LNCaP clone FGC (cell line): Measurements from ENCODE around the gene MTIF3.

Experiments
- DNase-seq: peaks from one replicate; pipeline ENCODE4 v3.0.0-alpha.2; 2011; ENCODE audit warnings: low read depth
- H3K4me3 ChIP-seq: 2 replicates; pipeline ENCODE4 v1.5.1; 2011; ENCODE audit warnings: mild to moderate bottlenecking, low read depth, low read length, control low read depth
- TF ChIP-seq, protein P1 (sequence below): IDR thresholded peaks from 2 replicates; pipeline ENCODE4 v1.5.1; 2012; ENCODE audit warnings: mild to moderate bottlenecking; ENCODE audit not compliant: control insufficient read depth, insufficient read depth; ENCODE audit errors: extremely low read depth

Gene MTIF3

DNA sequence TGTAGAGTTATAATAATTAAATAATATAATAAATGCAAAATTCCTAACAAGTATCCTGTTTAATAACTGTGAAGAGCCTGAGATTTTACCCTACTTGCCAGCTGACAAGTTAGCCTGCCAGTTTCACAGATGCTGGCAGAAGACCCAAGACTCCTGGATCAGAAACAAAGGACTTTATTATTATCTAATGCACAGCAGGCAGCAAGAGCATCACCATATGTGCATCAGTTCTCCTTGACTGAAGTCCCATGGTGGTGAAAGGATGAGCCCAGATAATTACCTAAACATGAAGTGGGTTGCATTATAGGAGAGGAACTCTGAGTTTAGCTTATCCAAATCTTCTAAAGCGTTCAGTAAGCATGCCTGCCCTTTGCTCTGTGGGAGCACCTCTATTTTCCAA is 39.1 kb upstream of the MTIF3 start:
- TF ChIP-seq, protein P1, sequence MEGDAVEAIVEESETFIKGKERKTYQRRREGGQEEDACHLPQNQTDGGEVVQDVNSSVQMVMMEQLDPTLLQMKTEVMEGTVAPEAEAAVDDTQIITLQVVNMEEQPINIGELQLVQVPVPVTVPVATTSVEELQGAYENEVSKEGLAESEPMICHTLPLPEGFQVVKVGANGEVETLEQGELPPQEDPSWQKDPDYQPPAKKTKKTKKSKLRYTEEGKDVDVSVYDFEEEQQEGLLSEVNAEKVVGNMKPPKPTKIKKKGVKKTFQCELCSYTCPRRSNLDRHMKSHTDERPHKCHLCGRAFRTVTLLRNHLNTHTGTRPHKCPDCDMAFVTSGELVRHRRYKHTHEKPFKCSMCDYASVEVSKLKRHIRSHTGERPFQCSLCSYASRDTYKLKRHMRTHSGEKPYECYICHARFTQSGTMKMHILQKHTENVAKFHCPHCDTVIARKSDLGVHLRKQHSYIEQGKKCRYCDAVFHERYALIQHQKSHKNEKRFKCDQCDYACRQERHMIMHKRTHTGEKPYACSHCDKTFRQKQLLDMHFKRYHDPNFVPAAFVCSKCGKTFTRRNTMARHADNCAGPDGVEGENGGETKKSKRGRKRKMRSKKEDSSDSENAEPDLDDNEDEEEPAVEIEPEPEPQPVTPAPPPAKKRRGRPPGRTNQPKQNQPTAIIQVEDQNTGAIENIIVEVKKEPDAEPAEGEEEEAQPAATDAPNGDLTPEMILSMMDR = no peak
- DNase-seq = no peak
- H3K4me3 ChIP-seq = no peak overlapping the region

GRCh38 chr13:27487776-27488175 is 37.4 kb upstream of the MTIF3 start:
- no peak for DNase-seq
- no peak overlapping the region for H3K4me3 ChIP-seq
- TF ChIP-seq, protein P1 = no peak

GRCh38 chr13:27483421-27483820 is 33.1 kb upstream of the MTIF3 start:
- DNase-seq = no peak
- TF ChIP-seq, protein P1 = no peak
- no peak overlapping the region for H3K4me3 ChIP-seq

GRCh38 chr13:27482983-27483382 is 32.6 kb upstream of the MTIF3 start:
- TF ChIP-seq, protein P1 = no peak
- no peak overlapping the region for H3K4me3 ChIP-seq
- no peak for DNase-seq

DNA sequence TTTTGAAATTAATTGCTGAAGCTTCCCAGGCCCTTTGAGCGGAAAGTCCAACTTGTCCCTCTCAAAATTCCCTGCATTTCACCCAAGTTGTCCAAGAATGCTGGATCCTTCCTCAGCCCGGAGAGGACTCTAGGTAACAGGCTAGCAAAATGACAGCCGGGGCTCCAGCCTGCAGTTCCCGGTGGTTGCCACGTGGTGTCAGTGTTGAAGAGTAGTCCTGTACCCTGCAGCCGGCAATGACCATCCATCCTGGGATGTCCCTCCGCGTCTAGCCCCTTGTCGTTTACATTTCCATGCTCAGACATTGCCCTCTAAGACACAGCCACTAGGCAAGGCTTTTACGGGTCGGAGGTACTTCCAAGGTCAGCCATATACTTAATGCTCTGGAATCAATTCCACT is 31.4 kb upstream of the MTIF3 start:
- no peak overlapping the region for H3K4me3 ChIP-seq
- TF ChIP-seq, protein P1 = peak; percentile 72
- peak; percentile 7 for DNase-seq

GRCh38 chr13:27476943-27477703 is 26.8 kb upstream of the MTIF3 start:
- DNase-seq = no peak
- TF ChIP-seq, protein P1 = no peak
- H3K4me3 ChIP-seq = no peak overlapping the region

GRCh38 chr13:27474751-27475268 is 24.4 kb upstream of the MTIF3 start:
- TF ChIP-seq, protein P1 = no peak
- DNase-seq = no peak
- H3K4me3 ChIP-seq = no peak overlapping the region
